ENCODE results near the gene CTBS.

Gene CTBS

GRCh38 chr1:84613026-84613425, 38.8 kb upstream of the CTBS start:
- DNase-seq (ENCODE audit: extremely low read depth, low read depth) = no peak
- no peak for TF ChIP-seq CTCF (IDR thresholded peaks at IDR 0.05; ENCODE audit: low read depth, low read length)

GRCh38 chr1:84611796-84612195, 37.6 kb upstream of the CTBS start:
- no peak for DNase-seq (ENCODE audit: extremely low read depth, low read depth)
- no peak for TF ChIP-seq CTCF (IDR thresholded peaks at IDR 0.05; ENCODE audit: low read depth, low read length)

- no peak for TF ChIP-seq CTCF (IDR thresholded peaks at IDR 0.05; ENCODE audit: low read depth, low read length)
- no peak for DNase-seq (ENCODE audit: extremely low read depth, low read depth)
These were observed 36.9 kb upstream of the CTBS start for GRCh38 chr1:84611091-84611490.

GRCh38 chr1:84606977-84607376, 32.7 kb upstream of the CTBS start:
- DNase-seq (ENCODE audit: extremely low read depth, low read depth) = no peak
- TF ChIP-seq CTCF (IDR thresholded peaks at IDR 0.05; ENCODE audit: low read depth, low read length) = no peak

- TF ChIP-seq CTCF (IDR thresholded peaks at IDR 0.05; ENCODE audit: low read depth, low read length) = no peak
- no peak for DNase-seq (ENCODE audit: extremely low read depth, low read depth)
These were observed 30.9 kb upstream of the CTBS start for GRCh38 chr1:84605157-84605556.

- DNase-seq (ENCODE audit: extremely low read depth, low read depth) = no peak
These were observed 29.9 kb upstream of the CTBS start for GRCh38 chr1:84603941-84604830.

More at GRCh38 chr1:84603941-84604830, 29.9 kb upstream of the CTBS start:
- TF ChIP-seq CTCF (IDR thresholded peaks at IDR 0.05; ENCODE audit: low read depth, low read length) = peak; percentile 48
